NOMO-1 (cell line): ENCODE results near the gene TCEAL1.

ENCODE experiments used
- DNase-seq, 2 experiments: peaks; one replicate each; lab custom pipeline; 2025; ENCODE audit not compliant: unreplicated experiment in 2 of 2; lab: John Stamatoyannopoulos, UW

The TCEAL1 gene

DNA sequence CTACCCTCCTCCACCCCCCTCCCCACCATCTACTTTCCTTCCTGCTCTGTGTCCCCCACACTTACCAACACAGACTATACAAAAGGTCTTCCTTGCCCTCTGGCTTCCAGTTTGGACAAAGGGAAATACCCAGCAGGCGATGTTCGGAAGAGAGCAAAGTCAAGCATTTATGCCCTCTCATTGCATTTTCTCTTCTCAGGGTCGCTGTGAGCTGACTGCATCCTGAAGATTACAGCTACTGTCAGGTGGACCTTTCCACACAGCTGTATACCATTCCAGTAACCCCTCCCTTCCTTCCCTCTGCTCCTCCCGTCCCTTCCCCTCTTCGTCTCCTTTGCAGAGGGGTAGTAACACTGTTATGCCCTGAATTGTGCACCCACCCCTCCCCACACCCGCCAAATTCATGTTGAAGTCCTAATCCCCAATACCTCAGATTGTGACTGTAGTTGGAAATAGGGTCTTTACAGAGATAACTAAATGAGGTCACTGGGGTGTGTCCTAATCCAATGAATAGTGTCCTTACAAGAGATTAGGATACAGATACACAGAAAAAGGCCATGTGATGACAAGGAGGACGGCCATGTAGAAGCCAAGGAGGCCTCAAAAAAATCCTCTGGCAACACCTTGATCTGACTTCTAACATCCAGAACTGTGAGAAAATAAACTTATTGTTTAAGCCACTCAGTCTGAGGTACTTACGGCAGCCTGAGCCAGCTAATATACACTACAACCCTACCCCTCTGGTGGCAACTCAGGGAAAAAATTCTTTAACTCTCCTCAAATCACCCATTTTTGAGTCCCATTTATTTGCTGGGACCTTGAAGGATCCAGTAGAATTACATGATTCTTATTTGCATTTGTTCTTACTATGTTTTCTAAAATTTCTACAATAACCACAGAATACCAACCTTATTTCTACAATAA, 46.0 kb downstream of the TCEAL1 start:
- DNase-seq: no peak

- no peak for DNase-seq
Measured at GRCh38 chrX:103678199-103678993, 49.6 kb downstream of the TCEAL1 start.
